BE2C (cell line): ENCODE measurements around the gene TCERG1L.

Experiments used
- DNase-seq: peaks from one replicate; pipeline ENCODE4 v3.0.0-alpha.2; 2020
- H3K27me3 ChIP-seq: fragments of 250-450 bp; sonication (Bioruptor Pico); 2 replicates; pipeline ENCODE4 v1.5.1; 2020; ENCODE audit warnings: mild to moderate bottlenecking
- H3K36me3 ChIP-seq: fragments of 250-450 bp; sonication (Bioruptor Pico); 2 replicates; pipeline ENCODE4 v1.5.1; 2020; ENCODE audit warnings: mild to moderate bottlenecking
- H3K4me1 ChIP-seq: fragments of 250-450 bp; sonication (Bioruptor Pico); 2 replicates; pipeline ENCODE4 v1.5.1; 2020
- H3K4me3 ChIP-seq: 2 replicates; pipeline ENCODE4 v1.5.1; 2011; ENCODE audit warnings: low read depth, low read length
- H3K9me3 ChIP-seq: fragments of 250-450 bp; sonication (Bioruptor Pico); 2 replicates; pipeline ENCODE4 v1.5.1; 2020
- CTCF ChIP-seq: IDR thresholded peaks from 2 replicates; pipeline ENCODE4 v1.5.1; 2012; ENCODE audit warnings: mild to moderate bottlenecking, low read depth, low read length

Gene TCERG1L

GRCh38 chr10:131201741-131202515 is 109.6 kb downstream of the TCERG1L start:
- TF ChIP-seq CTCF: no peak
- H3K9me3 ChIP-seq: no peaks in the 10 kb centered on the region
- no peaks in the 10 kb centered on the region for H3K4me1 ChIP-seq
- DNase-seq: no peak
- H3K36me3 ChIP-seq: no peaks in the 10 kb centered on the region
- H3K4me3 ChIP-seq: no peak overlapping the region
- H3K27me3 ChIP-seq: no peaks in the 10 kb centered on the region

GRCh38 chr10:131200856-131201470 is 110.6 kb downstream of the TCERG1L start:
- no peak overlapping the region for H3K4me3 ChIP-seq
- H3K4me1 ChIP-seq: no peaks in the 10 kb centered on the region
- no peaks in the 10 kb centered on the region for H3K36me3 ChIP-seq
- H3K9me3 ChIP-seq: no peaks in the 10 kb centered on the region
- no peak for DNase-seq
- no peaks in the 10 kb centered on the region for H3K27me3 ChIP-seq
- no peak for TF ChIP-seq CTCF

- no peak for TF ChIP-seq CTCF
- H3K36me3 ChIP-seq: no peaks in the 10 kb centered on the region
- DNase-seq: no peak
- no peak overlapping the region for H3K4me3 ChIP-seq
- H3K9me3 ChIP-seq: no peaks in the 10 kb centered on the region
- no peaks in the 10 kb centered on the region for H3K27me3 ChIP-seq
- H3K4me1 ChIP-seq: no peaks in the 10 kb centered on the region
Observed at GRCh38 chr10:131199646-131200045, 111.9 kb downstream of the TCERG1L start.

- H3K9me3 ChIP-seq: no peaks in the 10 kb centered on the region
- TF ChIP-seq CTCF: no peak
- H3K27me3 ChIP-seq: no peaks in the 10 kb centered on the region
- H3K36me3 ChIP-seq: no peaks in the 10 kb centered on the region
- H3K4me1 ChIP-seq: no peaks in the 10 kb centered on the region
- no peak overlapping the region for H3K4me3 ChIP-seq
- no peak for DNase-seq
Observed at GRCh38 chr10:131198843-131199242, 112.7 kb downstream of the TCERG1L start.

GRCh38 chr10:131198401-131198800 is 113.1 kb downstream of the TCERG1L start:
- Histone ChIP-seq H3K4me3 (no peak overlapping the region), H3K9me3 (no peaks in the 10 kb centered on the region), H3K27me3 (no peaks in the 10 kb centered on the region), H3K36me3 (no peaks in the 10 kb centered on the region), H3K4me1 (no peaks in the 10 kb centered on the region)
- TF ChIP-seq CTCF: no peak
- DNase-seq: no peak
